ENCODE results near the gene PRRT2.

The PRRT2 gene

GRCh38 chr16:29858974-29859373, 47.0 kb downstream of the PRRT2 start:
- in situ Hi-C loops (cut with MboI; ENCODE audit: low sequenced_read_pairs) = no loop called here

DNA sequence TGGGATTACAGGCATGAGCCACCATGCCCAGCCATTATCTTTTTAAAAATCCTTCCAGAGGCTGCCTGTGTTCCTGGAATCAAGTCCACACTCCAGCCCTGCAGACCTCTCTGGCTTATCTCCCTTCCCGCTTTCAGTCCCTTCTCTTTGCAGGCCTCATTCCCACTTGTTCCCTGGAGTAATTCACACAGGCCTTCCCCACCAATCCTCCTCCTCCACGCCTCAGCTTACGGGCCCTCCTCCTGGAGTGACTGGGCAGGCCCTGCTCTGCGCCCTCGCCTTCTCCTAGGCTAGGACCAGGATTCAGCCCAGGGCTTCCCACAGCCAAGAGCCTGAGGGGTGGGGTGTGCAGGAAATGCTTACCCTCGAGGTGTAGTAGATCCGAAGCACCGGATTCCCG, 48.2 kb downstream of the PRRT2 start:
- in situ Hi-C loops (cut with MboI; ENCODE audit: low sequenced_read_pairs) = no loop called here

- in situ Hi-C loops (cut with MboI; ENCODE audit: low sequenced_read_pairs) = no loop called here
Observed at GRCh38 chr16:29862383-29862883, 50.4 kb downstream of the PRRT2 start.

DNA sequence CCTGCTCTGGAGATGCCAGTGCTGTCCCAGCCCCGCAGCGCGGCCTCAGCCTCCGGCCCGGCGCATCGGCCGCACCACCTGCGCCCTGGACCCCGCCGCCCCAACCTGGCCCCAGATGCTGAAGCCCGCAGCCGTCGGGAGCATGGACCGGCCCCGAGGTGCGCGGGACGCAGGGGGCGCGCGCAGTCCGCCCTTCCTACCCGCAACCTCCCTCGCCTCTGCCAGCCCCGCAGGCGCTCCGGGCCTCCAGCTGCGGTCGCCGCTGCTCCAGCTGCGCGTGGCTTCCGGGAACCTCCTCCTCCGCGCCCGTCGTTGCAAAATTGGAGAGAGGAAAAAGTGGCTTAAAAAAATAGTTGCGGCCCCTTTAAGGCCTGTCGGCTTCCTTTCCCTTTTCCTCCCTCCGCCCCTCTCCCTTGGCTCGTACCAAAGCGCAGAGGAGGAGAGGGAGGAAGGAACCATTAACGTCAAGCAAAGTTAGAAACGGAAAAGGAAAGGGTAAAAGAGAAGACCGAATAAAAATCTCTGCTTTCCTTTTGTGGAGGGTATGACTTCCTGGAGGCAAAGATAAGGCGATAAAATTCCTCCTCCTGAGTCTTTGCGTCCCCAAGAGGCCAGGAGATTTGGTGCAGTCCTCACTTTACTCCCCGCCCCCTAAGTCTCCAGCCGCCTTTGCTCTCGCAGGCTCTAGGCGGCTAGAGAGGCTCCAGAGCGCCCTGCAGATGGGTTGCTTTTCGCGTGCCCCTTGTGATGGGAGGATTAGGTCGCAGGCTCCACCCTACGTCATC, 51.1 kb downstream of the PRRT2 start, which contains the start of gene CDIPT:
Gene CDIPT, minus strand, starts transcription at position 343 of the 785 bp plus-strand sequence. CDS start 369 bp downstream, outside the sequence.
- in situ Hi-C loops (cut with MboI; ENCODE audit: low sequenced_read_pairs) = no loop called here

GRCh38 chr16:29863669-29863984, 51.6 kb downstream of the PRRT2 start:
- in situ Hi-C loops (cut with MboI; ENCODE audit: low sequenced_read_pairs) = no loop called here

DNA sequence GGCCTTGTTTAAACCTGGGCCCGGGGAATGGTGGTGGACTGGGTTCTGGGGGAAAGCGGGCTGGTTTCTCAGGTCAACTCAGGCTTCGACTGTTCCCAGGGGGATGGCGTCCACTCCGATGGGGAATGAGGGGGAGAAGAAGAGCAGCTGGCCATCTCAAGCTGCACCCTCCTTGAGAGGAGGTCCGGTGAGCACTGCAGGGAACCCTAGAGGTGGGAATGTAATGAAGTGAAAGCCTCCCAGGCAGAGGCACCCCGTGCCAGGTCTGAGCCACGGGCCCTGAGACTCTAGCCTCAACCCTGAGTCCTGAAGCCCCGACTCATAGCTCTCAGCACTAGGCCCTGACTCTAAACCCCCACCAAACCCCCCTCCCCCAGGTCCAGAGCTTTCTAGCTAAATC, 52.2 kb downstream of the PRRT2 start:
- in situ Hi-C loops (cut with MboI; ENCODE audit: low sequenced_read_pairs) = no loop called here

All from HL-60/S4 (cell line).